ENCODE results near the gene HDLBP.

DNA sequence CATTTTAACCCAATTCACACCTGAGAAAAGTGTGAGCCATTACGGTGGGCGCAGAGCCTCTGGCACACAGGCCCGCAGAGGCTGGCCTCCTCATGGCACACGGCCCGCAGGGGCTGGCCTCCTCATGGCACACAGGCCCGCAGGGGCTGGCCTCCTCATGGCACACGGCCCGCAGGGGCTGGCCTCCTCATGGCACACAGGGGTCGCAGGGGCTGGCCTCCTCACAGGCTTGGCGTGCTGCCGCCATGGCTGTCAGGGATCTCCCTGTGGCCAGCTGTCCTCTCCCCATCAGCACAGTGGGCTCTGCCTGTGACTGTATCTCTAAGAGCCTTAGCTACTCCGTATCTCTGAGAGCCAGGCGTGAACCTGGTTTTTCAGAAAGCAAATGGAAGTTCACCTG, 102.4 kb downstream of the HDLBP start:
- no peak for TF ChIP-seq POLR2A (IDR thresholded peaks at IDR 0.05)
- TF ChIP-seq POLR2AphosphoS5 (IDR thresholded peaks at IDR 0.05; ENCODE audit: insufficient read depth in 1 of 2, low read depth in 1 of 2): no peak
- no peak for TF ChIP-seq CTCF (IDR thresholded peaks at IDR 0.05)
